HepG2 (cell line): Measurements from ENCODE around the gene RBM47. TPM values are rescaled to one million over a fixed set of nuclear protein-coding genes. Genes with fewer than 3 reads are reported as not detected.

Experiments used
- ESRRA ChIP-seq: sonication (generic); formaldehyde crosslinking; IDR thresholded peaks from 2 replicates; pipeline ENCODE4 v1.5.1; 2020; ENCODE audit warnings: mild to moderate bottlenecking, low read depth, missing genetic modification reagents
- GZF1 ChIP-seq: sonication (generic); formaldehyde crosslinking; IDR thresholded peaks from 2 replicates; pipeline ENCODE4 v1.5.1; 2020; ENCODE audit warnings: mild to moderate bottlenecking, missing genetic modification reagents
- HOXA7 ChIP-seq: sonication (generic); formaldehyde crosslinking; IDR thresholded peaks from 2 replicates; pipeline ENCODE4 v1.8.1; 2022; ENCODE audit warnings: mild to moderate bottlenecking, missing genetic modification reagents, moderate library complexity
- MIER2 ChIP-seq: IDR thresholded peaks from 2 replicates; pipeline ENCODE4 v1.6.1; 2016; ENCODE audit warnings: missing biosample characterization, missing genetic modification reagents
- NAIF1 ChIP-seq: sonication (generic); formaldehyde crosslinking; IDR thresholded peaks from 2 replicates; pipeline ENCODE4 v1.5.0; 2020; ENCODE audit warnings: mild to moderate bottlenecking, missing genetic modification reagents, borderline replicate concordance
- NFATC3 ChIP-seq: sonication (generic); formaldehyde crosslinking; IDR thresholded peaks from 2 replicates; pipeline ENCODE4 v1.5.1; 2020; ENCODE audit warnings: mild to moderate bottlenecking, missing genetic modification reagents
- NFYB ChIP-seq: sonication (generic); formaldehyde crosslinking; IDR thresholded peaks from 2 replicates; pipeline ENCODE4 v1.4.0; 2020; ENCODE audit warnings: missing genetic modification reagents
- PTBP1 ChIP-seq: fragments of 200-400 bp; formaldehyde crosslinking; IDR thresholded peaks from 2 replicates; pipeline ENCODE4 v1.6.1; 2018; ENCODE audit warnings: low read length, low read depth; ENCODE audit not compliant: poor library complexity, severe bottlenecking
- THRA ChIP-seq: sonication (generic); formaldehyde crosslinking; IDR thresholded peaks from 2 replicates; pipeline ENCODE4 v1.4.0; 2020; ENCODE audit warnings: missing genetic modification reagents, borderline replicate concordance
- ZBTB20 ChIP-seq: sonication (generic); formaldehyde crosslinking; IDR thresholded peaks from 2 replicates; pipeline ENCODE4 v1.8.1; 2023; ENCODE audit warnings: missing genetic modification reagents, low read depth, mild to moderate bottlenecking, borderline replicate concordance
- ZBTB26 ChIP-seq: IDR thresholded peaks from 2 replicates; pipeline ENCODE4 v1.6.1; 2016; ENCODE audit warnings: missing compliant biosample characterization, missing genetic modification reagents, borderline replicate concordance
- ZFY ChIP-seq: sonication (generic); formaldehyde crosslinking; IDR thresholded peaks from 2 replicates; pipeline ENCODE4 v1.4.0; 2020; ENCODE audit warnings: missing genetic modification reagents
- ZKSCAN8 ChIP-seq: IDR thresholded peaks from 2 replicates; pipeline ENCODE4 v1.6.1; 2016; ENCODE audit warnings: borderline replicate concordance, missing genetic modification reagents, missing compliant biosample characterization
- ZNF263 ChIP-seq: sonication (generic); formaldehyde crosslinking; IDR thresholded peaks from 2 replicates; pipeline ENCODE4 v1.4.0; 2020; ENCODE audit warnings: missing genetic modification reagents
- ZNF773 ChIP-seq: sonication (generic); formaldehyde crosslinking; IDR thresholded peaks from 2 replicates; pipeline ENCODE4 v1.4.0; 2020; ENCODE audit warnings: missing genetic modification reagents, borderline replicate concordance
- ZXDC ChIP-seq: sonication (generic); formaldehyde crosslinking; IDR thresholded peaks from 2 replicates; pipeline ENCODE4 v1.5.0; 2020; ENCODE audit warnings: mild to moderate bottlenecking, missing genetic modification reagents
- polyA plus RNA-seq, 8 experiments: library from polyadenylated mRNA; depleted of rRNA in 3 of 8; stranded (reverse) in 7 of 8; unstranded in 1 of 8; fragments of >200 nt; fragmentation: Illumina TruSeq in 4 of 8; extraction: Trizol in 4 of 8; gene quantifications; 2 replicates each; pipeline versions ENCODE4 v1.2.1 to v1.2.3, GENCODE V29; 2011 to 2016; ENCODE audit warnings: low read depth in 4 of 8, missing spikeins in 1 of 8, mixed read lengths in 1 of 8; ENCODE audit not compliant: insufficient read depth in 1 of 8
- total RNA-seq, 5 experiments: library from RNA; depleted of rRNA; stranded (reverse); fragments of >200 nt; fragmentation: Illumina TruSeq; extraction: Trizol; gene quantifications; 2 replicates each; pipeline ENCODE4 v1.2.3, GENCODE V29; 2016; ENCODE audit warnings: low read depth in 1 of 5
- TF ChIP-seq, protein P1 (sequence below): sonication (generic); formaldehyde crosslinking; IDR thresholded peaks from 2 replicates; pipeline ENCODE4 v1.4.0; 2020; ENCODE audit warnings: mild to moderate bottlenecking, missing genetic modification reagents

Gene RBM47
- total and polyA plus RNA-seq, 2 of the 13 experiments (the other 11 are each of a cell fraction or from before 2014, with no cell fraction given) = 1.2 to 2.5 TPM

DNA sequence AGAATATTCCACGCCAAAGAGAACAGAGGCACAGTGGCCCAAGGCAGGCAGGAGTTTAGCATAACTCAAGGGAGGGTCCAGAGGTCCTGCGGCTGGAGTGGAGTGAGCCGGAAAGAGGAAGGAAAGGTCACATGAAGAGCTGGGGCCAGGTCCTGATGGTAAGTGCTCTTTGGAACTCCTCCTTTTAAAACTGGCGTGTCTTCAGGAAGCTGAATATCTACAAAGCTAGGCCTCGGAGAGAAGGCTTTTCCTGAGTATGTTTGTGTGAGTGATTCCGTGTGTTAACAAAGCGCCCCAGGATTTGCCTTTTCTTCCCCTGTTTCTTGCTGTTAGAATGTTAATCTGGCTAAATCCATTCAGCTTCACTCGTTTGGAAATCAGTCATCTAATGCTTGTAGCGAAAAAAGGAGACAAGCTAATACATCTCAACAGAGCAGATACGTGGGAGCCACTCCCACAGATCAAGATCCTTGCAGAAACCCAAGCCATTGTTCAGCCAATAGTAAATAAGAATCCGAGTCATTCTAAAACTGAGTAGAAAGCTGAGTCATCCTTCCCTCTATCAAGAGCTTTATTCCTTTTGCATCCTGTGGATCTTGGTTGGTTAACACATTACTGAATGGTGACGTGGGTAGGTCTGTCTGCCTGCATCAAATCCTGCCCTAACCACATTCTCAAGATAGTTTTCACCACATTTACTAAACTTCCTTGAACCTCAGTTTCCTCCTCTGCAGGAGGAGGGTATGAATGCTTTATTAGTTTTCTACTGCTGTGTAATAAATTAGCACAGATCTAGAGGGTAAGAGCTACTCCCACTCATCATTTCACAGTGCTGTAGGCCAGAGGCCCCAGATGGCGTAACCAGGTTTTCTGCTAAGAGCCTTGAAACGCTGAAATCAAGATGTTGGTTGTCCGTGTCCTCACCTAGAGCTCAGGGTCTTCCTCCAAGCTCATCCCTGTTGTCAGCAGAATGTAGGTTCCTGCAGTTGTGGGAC is 43.2 kb upstream of the RBM47 start (continued):
- TF ChIP-seq ZXDC (CRISPR knock-in tag) (no peak), NFYB (CRISPR knock-in tag) (no peak), HOXA7 (no peak), NFATC3 (CRISPR knock-in tag) (no peak), ZBTB20 (peak; percentile 58; the same call in 1 of the 2 replicates), THRA (no peak), NAIF1 (CRISPR knock-in tag) (no peak), ESRRA (CRISPR knock-in tag) (peak; percentile 29; the same call in 1 of the 2 replicates), ZKSCAN8 (no peak), ZNF773 (CRISPR knock-in tag) (no peak), GZF1 (no peak), MIER2 (CRISPR knock-in tag) (no peak), ZFY (CRISPR knock-in tag) (peak; percentile 20; the same call in 1 of the 2 replicates), ZBTB26 (CRISPR knock-in tag) (no peak), PTBP1 (no peak), ZNF263 (CRISPR knock-in tag) (peak; percentile 78)
- TF ChIP-seq, protein P1, sequence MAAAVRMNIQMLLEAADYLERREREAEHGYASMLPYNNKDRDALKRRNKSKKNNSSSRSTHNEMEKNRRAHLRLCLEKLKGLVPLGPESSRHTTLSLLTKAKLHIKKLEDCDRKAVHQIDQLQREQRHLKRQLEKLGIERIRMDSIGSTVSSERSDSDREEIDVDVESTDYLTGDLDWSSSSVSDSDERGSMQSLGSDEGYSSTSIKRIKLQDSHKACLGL (CRISPR knock-in tag) = no peak
